ENCODE results near the gene F10.

Gene F10

GRCh38 chr13:113083402-113084061, 39.1 kb upstream of the F10 start:
- no peak for DNase-seq (ENCODE audit: low spot score)
- no peak for TF ChIP-seq CTCF (IDR thresholded peaks at IDR 0.05; ENCODE audit: extremely low read depth, missing control alignments)

GRCh38 chr13:113084094-113084942, 38.3 kb upstream of the F10 start:
- no peak for TF ChIP-seq CTCF (IDR thresholded peaks at IDR 0.05; ENCODE audit: extremely low read depth, missing control alignments)
- DNase-seq (ENCODE audit: low spot score), result no peak

- DNase-seq (ENCODE audit: low spot score), result no peak
- no peak for TF ChIP-seq CTCF (IDR thresholded peaks at IDR 0.05; ENCODE audit: extremely low read depth, missing control alignments)
Measured at GRCh38 chr13:113084943-113085540, 37.6 kb upstream of the F10 start.

GRCh38 chr13:113086031-113086750, 36.4 kb upstream of the F10 start:
- no peak for DNase-seq (ENCODE audit: low spot score)
- no peak for TF ChIP-seq CTCF (IDR thresholded peaks at IDR 0.05; ENCODE audit: extremely low read depth, missing control alignments)

- TF ChIP-seq CTCF (IDR thresholded peaks at IDR 0.05; ENCODE audit: extremely low read depth, missing control alignments), result no peak
- no peak for DNase-seq (ENCODE audit: low spot score)
Measured at GRCh38 chr13:113086991-113087922, 35.3 kb upstream of the F10 start.

GRCh38 chr13:113087923-113088690, 34.5 kb upstream of the F10 start:
- TF ChIP-seq CTCF (IDR thresholded peaks at IDR 0.05; ENCODE audit: extremely low read depth, missing control alignments), result no peak
- DNase-seq (ENCODE audit: low spot score), result no peak

All from GM20000 (cell line).